Parathyroid adenoma (tissue), 2 donors: ENCODE data around the gene FGD2.

Experiments
- H2AFZ ChIP-seq: fragments of 300-600 bp; sonication (generic); one replicate; pipeline ENCODE4 v1.7.0; 2017; ENCODE audit warnings: antibody characterized with exemption, mild to moderate bottlenecking
- H3K27ac ChIP-seq: fragments of 300-600 bp; sonication (generic); one replicate; pipeline ENCODE4 v1.7.0; 2017
- H3K27me3 ChIP-seq: fragments of 300-600 bp; sonication (generic); one replicate; pipeline ENCODE4 v1.7.0; 2017; ENCODE audit warnings: low read length; ENCODE audit not compliant: control insufficient read depth, insufficient read depth
- H3K36me3 ChIP-seq: fragments of 300-600 bp; sonication (generic); one replicate; pipeline ENCODE4 v1.7.0; 2017; ENCODE audit warnings: low read length; ENCODE audit not compliant: control insufficient read depth, insufficient read depth
- H3K4me1 ChIP-seq: fragments of 300-600 bp; sonication (generic); one replicate; pipeline ENCODE4 v1.7.0; 2017; ENCODE audit warnings: control low read depth
- H3K4me2 ChIP-seq: fragments of 300-600 bp; sonication (generic); one replicate; pipeline ENCODE4 v1.7.0; 2017; ENCODE audit warnings: low read length
- H3K4me3 ChIP-seq: fragments of 300-600 bp; sonication (generic); one replicate; pipeline ENCODE4 v1.7.0; 2017; ENCODE audit warnings: low read depth, low read length
- H3K79me2 ChIP-seq: fragments of 300-600 bp; sonication (generic); one replicate; pipeline ENCODE4 v1.7.0; 2017; ENCODE audit warnings: control low read depth
- H3K9ac ChIP-seq: fragments of 300-600 bp; sonication (generic); one replicate; pipeline ENCODE4 v1.7.0; 2017; ENCODE audit warnings: mild to moderate bottlenecking
- H3K9me3 ChIP-seq: fragments of 300-600 bp; sonication (generic); one replicate; pipeline ENCODE4 v1.7.0; 2017; ENCODE audit warnings: low read length; ENCODE audit not compliant: control insufficient read depth
- TF ChIP-seq, protein P1 (sequence below): fragments of 300-600 bp; sonication (generic); IDR thresholded peaks from one replicate; pipeline ENCODE4 v1.7.0; 2017; ENCODE audit warnings: antibody characterized with exemption, mild to moderate bottlenecking
- donor health status: primary hyperparathyroidism.

Gene FGD2

DNA sequence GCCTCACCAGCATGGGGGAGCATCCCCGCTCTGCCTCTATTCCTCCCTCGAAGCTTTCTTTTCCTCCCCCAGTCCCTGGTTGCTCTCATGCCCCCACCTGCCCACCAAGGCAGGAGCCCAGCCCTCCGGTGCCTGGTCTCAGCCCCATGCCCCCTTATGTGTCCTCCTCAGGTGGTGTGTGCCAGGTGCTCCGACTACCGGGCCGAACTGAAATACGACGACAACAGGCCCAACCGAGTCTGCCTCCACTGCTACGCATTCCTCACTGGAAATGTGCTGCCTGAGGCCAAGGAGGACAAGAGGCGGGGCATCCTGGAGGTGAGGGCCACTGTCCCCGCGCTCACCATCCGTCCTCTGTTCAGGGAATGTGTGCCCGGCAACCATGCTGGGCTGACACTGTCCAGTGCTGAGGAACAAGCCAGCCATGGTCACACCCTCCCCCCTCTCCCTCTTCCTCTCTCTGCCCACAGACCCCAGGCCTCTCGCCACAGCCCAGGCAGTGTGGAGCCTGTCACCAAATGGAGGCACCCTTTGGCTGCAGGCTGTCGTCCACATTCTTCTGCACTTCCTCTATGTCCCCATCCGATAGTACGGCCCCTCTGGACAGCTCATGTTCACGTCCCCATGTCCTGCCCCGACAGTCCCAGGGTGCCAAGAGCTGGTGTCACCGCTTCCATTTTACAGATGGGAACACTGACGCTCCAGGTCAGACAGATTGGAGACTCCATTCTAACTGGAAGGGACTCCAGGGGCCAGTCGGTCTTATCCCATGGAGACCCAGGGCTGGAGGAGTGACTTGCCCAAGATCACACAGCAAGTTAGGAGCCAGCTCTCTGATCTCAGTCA is 20.4 kb downstream of the FGD2 start:
- H2AFZ ChIP-seq: no peak overlapping the region
- H3K27ac ChIP-seq: no peak overlapping the region
- no peaks in the 10 kb centered on the region for H3K9me3 ChIP-seq
- no peaks in the 10 kb centered on the region for H3K79me2 ChIP-seq
- H3K27me3 ChIP-seq: no peaks in the 10 kb centered on the region
- no peaks in the 10 kb centered on the region for H3K4me1 ChIP-seq
- H3K4me3 ChIP-seq: no peak overlapping the region
- H3K4me2 ChIP-seq: no peak overlapping the region
- no peaks in the 10 kb centered on the region for H3K36me3 ChIP-seq
- no peak overlapping the region for H3K9ac ChIP-seq
- TF ChIP-seq, protein P1, sequence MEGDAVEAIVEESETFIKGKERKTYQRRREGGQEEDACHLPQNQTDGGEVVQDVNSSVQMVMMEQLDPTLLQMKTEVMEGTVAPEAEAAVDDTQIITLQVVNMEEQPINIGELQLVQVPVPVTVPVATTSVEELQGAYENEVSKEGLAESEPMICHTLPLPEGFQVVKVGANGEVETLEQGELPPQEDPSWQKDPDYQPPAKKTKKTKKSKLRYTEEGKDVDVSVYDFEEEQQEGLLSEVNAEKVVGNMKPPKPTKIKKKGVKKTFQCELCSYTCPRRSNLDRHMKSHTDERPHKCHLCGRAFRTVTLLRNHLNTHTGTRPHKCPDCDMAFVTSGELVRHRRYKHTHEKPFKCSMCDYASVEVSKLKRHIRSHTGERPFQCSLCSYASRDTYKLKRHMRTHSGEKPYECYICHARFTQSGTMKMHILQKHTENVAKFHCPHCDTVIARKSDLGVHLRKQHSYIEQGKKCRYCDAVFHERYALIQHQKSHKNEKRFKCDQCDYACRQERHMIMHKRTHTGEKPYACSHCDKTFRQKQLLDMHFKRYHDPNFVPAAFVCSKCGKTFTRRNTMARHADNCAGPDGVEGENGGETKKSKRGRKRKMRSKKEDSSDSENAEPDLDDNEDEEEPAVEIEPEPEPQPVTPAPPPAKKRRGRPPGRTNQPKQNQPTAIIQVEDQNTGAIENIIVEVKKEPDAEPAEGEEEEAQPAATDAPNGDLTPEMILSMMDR: no peak

DNA sequence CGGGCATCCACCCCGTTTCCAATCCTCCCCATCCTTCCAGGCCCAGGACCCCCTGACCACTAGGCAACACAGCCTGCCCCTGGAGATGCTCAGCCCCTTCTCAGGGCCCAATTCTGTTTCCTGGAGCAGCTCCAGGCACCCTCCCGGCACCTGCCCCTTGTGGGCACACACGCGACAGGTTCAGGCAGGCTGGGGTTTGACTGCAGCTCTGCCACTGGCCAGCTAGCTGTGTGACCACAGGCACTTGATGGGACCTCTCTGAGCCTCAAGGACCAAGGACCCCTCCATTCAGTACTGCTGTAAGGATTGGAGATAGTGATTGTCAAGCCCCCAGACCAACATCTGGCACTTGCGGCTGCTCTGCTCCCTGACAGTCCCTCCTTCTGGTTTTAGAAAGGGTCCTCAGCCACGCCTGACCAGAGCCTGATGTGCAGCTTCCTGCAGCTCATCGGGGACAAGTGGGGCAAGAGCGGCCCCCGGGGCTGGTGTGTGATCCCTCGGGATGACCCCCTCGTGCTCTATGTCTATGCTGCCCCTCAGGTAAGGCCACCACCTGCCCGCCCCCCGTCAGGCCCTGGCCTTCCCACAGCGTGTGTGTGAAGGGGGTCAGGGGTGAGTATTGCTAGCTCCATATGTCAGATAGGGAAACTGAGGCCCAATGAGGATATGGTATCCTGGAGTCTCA is 21.7 kb downstream of the FGD2 start:
- Histone ChIP-seq H3K4me3 (no peak overlapping the region), H3K27me3 (no peaks in the 10 kb centered on the region), H3K4me1 (no peaks in the 10 kb centered on the region), H3K79me2 (no peaks in the 10 kb centered on the region), H3K4me2 (no peak overlapping the region), H3K9me3 (no peaks in the 10 kb centered on the region), H2AFZ (no peak overlapping the region), H3K36me3 (no peaks in the 10 kb centered on the region), H3K9ac (no peak overlapping the region), H3K27ac (no peak overlapping the region)
- TF ChIP-seq, protein P1: no peak

DNA sequence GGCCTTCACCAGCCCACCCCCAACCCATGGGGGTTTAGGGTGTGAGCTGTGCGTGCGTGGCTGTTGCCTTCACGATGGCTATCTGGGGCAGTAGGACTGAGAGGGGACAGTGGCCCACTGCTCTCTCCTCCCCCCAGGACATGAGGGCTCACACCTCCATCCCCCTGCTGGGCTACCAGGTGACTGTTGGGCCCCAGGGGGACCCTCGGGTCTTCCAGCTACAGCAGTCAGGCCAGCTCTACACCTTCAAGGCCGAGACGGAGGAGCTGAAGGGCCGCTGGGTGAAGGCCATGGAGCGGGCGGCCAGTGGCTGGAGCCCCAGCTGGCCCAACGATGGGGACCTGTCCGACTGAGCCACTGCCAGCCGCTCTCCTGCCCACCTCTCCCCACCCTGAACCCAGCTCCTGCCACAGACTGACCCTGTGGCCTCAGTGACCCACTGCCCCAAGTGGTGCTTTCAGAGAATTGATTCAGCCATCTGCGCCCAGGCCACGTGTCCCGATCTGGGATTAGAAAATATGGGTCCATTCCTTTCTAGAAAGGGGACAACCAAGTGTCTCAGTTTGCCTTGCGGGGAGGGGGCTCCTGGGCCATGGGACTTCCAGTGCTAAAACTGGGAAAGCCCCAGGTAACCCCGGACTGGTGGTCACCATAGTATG is 22.5 kb downstream of the FGD2 start:
- H3K4me2 ChIP-seq: no peak overlapping the region
- TF ChIP-seq, protein P1: no peak
- no peaks in the 10 kb centered on the region for H3K9me3 ChIP-seq
- H3K4me1 ChIP-seq: no peaks in the 10 kb centered on the region
- H2AFZ ChIP-seq: no peak overlapping the region
- H3K36me3 ChIP-seq: no peaks in the 10 kb centered on the region
- no peaks in the 10 kb centered on the region for H3K79me2 ChIP-seq
- no peak overlapping the region for H3K27ac ChIP-seq
- H3K9ac ChIP-seq: no peak overlapping the region
- H3K27me3 ChIP-seq: no peaks in the 10 kb centered on the region
- no peak overlapping the region for H3K4me3 ChIP-seq

DNA sequence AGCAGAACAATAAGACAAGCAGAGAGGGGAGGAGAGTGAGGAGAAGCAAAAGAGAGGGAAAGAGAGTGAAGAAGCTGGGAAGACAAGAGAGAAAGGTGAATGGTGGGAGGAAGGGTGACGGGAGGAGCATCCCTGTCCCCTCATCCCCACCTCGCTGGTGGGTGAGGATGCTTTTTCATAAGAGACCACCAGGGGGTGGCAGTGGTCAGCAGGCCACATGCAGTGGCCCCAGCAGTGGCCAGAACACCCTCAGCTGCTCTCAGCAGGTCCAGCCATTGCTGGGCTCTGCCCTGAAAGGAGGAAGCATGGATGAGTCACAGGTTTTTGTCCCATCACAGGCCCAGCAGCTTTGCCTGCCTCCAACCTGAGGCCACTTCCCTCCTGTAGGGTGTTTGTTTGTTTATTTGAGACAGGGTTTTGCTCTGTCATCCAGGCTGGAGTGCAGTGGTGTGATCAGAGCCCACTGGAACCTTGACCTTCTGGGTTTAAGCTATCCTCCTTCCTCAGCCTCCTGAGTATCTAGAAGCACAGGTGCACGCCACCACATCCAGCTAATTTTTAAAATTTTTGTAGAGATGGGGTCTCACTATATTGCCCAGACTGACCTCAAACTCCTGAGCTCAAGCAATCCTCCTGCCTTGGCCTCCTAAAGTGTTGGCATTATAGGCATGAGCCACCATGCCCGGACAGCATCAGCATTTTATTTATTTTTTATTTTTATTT is 24.0 kb downstream of the FGD2 start:
- no peak overlapping the region for H2AFZ ChIP-seq
- no peaks in the 10 kb centered on the region for H3K9me3 ChIP-seq
- no peaks in the 10 kb centered on the region for H3K27me3 ChIP-seq
- no peaks in the 10 kb centered on the region for H3K36me3 ChIP-seq
- TF ChIP-seq, protein P1: peak; percentile 58
- no peaks in the 10 kb centered on the region for H3K79me2 ChIP-seq
- H3K9ac ChIP-seq: no peak overlapping the region
- no peak overlapping the region for H3K4me2 ChIP-seq
- H3K27ac ChIP-seq: no peak overlapping the region
- H3K4me1 ChIP-seq: no peaks in the 10 kb centered on the region
- H3K4me3 ChIP-seq: no peak overlapping the region
